Measurements from ENCODE around the gene SEMA7A.

- TF ChIP-seq CTCF (IDR thresholded peaks at IDR 0.05) (no peak), POLR2A (IDR thresholded peaks at IDR 0.05) (no peak)
These were observed 36.3 kb downstream of the SEMA7A start for GRCh38 chr15:74397239-74398068.
